Measurements from ENCODE around the gene A3GALT2.

The A3GALT2 gene

DNA sequence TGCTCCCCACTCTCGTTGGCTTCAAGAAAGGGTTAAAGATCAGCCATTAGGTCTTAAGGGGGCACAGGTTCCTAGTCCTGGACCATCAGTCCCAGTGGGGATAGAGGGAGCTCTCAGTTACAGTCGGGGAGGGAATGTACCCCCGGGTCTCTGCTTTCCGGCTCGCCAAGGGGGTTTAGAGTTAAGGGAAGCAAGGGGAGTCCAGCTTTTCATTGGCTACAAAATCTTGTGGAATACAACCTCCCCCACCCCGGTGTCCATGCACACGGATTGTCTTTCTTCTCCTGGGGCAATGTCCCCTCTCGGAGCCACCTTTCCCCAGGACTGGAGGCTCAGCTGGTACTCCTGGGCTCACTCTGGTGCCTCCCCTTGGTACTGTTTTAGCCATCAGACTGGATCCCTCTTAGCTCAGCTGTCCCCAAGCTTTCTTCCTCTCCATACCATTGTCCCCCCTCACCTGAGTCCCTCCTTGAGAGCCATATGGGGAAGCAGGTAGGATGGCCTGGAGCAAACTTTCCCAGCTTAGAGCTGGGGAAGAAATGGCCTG, at the start of gene A3GALT2:
Gene A3GALT2, minus strand, starts transcription at position 480 of the 547 bp plus-strand sequence. Its CDS starts 0 bp downstream, at position 480.
- intact Hi-C loops (cut with DNase I): no loop called here
- no peak for DNase-seq

DNA sequence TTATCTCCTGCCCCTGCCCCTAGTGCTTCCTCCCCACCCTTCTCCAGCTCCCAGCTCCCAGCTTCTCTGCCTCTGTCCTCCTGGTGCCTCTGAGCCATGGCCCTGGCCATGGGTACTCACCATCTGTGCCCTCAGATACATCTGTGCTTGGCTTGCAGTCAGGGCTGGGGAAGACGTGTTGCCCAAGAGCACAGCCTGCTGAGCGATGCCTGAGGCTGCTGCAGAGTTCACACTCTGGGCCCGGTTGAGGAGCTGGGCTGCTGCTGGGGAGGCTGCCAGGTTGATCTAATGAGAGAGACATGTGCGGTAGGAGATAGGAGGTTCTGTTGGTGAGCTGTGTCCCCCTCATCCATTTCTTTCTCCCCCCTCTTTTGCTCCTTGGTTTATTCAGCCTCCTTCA, 49.4 kb upstream of the A3GALT2 start:
- DNase-seq: peak in 15 of 42 donors; percentile 42 to 70 (median 52)
- intact Hi-C loops (cut with DNase I): no loop called here

DNA sequence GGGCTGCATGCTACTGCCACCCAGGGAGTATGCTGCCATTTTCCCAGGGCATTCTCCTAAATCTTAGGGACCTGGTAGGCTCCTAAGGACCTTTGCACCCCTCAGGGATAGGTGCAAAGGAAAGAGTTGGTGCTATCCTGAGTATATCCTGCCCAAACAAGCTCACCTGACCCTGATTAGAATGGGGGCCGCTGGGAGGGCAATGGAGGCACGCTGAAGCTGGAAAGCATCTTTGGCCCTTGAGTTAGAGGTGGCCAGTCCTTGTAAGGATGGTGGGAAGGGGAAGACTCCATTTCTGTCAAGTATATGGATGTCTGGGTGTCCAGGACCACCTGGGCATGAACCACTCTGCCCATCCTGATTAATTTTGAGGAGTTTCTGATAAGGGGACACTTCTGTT, 48.9 kb upstream of the A3GALT2 start:
- intact Hi-C loops (cut with DNase I): loop anchor here (10.0 kb wide), 1 partner anchor 245 kb away; no protein-coding TSS in a partner anchor

DNA sequence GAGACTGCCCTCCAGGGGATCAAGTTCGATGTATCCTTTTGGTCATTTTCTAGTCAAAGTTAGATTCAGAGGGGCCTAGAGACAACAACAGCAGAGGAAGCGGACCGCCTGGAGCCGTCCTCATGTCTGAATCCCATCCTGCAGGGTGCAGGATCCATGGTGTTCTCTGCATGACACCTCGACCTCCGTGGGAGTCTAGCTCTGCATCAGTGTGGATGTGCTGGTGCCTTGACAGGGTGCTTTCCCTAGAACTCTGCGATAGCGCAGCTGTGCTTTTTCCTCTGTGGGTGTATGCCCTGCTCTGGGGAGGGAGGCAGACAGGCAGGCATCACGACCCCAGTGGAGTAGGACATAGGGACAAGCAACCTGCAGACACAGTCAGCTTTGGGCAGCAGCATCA, 48.2 kb upstream of the A3GALT2 start:
- DNase-seq: peak in 16 of 42 donors; percentile 20 to 74 (median 55)
- intact Hi-C loops (cut with DNase I): loop anchor here (10.0 kb wide), 1 partner anchor 244 kb away; no protein-coding TSS in a partner anchor

More for the DNA sequence above, 48.9 kb upstream of the A3GALT2 start:
- DNase-seq: peak in 1 of 42 donors; percentile 30

DNA sequence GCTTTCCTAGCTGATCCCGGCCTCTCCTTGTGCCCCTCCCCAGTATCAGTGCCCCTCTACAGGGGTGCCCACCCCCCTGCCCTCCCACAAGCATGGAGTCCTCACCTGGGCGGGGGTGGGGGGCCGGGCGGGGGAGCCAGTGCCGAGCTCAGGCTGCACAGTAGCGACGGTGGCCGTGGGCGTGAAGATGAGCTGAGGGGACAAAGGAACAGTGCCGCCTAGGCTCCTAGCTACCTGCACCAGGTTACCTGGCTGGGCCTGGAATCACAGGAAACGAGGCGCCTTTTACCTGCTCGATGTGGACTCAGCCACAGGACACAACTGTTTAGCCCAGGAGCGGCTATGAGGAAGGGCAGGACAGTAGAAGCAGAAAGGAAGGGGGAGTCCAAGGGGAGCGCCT, 47.5 kb upstream of the A3GALT2 start:
- DNase-seq: peak in 3 of 42 donors; percentile 43 to 47 (median 43)
- intact Hi-C loops (cut with DNase I): loop anchor here (10.0 kb wide), 1 partner anchor 244 kb away; no protein-coding TSS in a partner anchor

DNA sequence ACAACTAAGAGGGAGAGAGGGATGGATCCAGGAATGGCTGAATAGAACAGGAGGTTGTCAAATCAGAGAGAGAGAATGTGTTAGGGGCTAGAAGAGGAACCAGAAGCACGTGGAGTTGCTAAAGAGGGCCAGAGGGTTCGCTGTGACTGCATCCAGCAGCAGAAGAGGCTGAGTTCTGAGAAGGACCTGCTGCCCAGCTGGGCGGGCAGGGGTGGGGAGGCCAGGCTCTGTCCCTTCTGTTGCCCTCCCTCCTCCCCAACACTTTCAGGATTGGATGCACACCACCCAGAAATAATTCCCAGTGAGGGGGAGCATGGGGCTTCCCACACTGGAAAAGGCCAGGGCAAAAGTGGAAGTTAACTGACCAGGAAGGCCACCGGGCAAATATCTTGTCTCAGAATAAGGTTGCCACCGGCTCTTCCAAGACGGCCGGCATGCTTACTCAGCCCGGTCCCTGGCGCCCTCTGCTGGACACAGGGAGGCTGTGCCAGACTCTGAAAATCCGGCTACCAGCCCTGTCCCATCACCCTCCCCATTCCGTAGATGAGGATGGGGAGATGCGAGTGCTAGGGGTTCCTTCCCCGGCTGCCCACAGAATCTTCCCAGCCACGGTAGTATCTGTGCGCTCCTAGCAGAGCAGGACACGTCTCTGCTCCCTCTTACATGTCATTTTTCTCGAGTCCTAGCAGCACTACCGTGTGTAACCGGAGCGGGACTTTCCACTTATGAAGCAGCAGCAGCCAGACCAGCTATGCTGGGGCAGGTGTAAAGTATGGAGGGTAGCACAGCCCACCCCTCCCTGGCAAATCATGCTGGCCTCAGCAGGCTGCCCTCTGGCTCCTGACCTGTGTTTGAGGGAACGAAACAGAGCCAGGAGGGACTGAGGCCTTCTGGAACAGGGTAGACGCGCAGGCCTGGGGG, 46.8 kb upstream of the A3GALT2 start:
- DNase-seq: peak; percentile 86 to 97 (median 93)
- intact Hi-C loops (cut with DNase I): loop anchor here (2.0 to 10.0 kb wide), 2 partner anchors 73 to 243 kb away; no protein-coding TSS in a partner anchor

DNA sequence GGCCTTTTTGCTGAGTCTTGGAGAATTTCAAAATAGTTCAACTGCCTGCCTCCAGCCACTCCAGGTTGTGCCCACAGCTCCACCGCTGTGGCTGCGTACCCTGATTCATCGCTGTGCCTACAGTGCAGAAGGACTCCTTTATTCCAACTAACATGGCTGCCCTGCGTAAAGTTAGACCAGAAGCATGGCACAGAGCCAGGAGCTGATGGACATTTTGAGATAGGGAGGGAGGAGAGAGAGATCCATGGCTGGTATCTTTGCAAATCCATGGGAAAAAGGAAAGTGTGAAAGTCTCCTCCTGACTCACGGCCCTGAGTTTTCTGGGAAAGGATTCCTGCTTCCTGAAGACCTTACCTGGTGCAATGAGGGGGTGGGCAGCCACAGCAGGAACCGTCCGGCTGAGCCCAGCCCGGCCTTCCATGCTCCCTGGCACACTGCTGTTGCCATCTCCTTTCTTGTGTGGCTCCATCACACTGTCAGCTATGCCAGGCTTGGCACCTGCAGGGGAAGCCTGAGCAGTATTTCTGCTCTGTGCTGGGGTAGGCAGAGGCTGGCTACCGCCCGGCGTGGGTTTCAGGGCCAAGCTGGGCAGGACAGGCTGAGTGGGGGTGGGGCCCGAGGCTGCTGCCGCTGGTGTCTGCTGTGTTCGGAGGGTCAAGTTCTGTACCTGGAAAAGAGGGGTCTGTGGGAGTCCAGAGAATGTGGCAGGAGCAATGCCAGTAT, 46.0 kb upstream of the A3GALT2 start:
- intact Hi-C loops (cut with DNase I): loop anchor here (2.0 to 10.0 kb wide), 2 partner anchors 72 to 242 kb away; no protein-coding TSS in a partner anchor
- DNase-seq: peak in 11 of 42 donors; percentile 37 to 65 (median 45)

DNA sequence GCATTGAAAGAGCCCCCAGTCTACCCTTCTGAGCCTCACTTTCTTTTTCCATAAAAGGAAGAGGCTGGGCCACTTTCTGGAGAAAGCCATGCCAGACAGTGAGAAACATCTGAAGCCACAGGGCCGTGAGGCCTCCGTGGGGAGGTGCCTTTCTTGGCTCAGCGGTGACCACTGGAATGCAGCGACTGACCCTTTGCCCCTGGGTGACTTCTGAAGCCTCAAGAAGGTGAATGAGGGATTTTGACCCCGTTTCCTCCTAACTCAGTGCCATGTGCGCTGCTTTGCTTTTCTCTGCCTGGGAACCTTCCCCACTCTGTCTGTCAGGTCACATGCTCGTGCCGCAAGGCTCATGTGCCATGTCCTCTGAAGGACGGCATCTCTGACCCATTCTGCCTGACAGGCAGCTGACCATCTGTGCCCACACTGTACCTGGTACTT, 44.7 kb upstream of the A3GALT2 start:
- intact Hi-C loops (cut with DNase I): loop anchor here (10.0 kb wide), 1 partner anchor 241 kb away; no protein-coding TSS in a partner anchor
- peak in 11 of 42 donors; percentile 34 to 76 (median 54) for DNase-seq

DNA sequence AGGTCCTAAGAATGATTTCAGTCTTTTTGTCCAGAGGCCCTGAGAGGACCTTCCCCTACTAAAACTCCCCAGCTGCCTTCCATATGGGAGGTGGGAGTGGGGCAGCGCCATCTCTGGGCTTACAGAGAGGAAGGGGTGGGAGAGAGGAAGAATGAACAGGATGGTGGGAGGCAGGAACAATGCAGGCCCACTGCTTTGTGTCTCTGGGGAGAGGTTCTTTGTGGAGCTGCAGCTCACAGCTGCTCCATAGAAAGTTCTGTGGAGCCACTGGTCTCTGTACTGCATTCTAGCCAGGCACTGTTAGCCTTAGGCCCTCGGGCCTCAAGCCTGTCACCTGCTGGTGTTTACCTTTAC, 43.6 kb upstream of the A3GALT2 start:
- intact Hi-C loops (cut with DNase I): loop anchor here (10.0 kb wide), 1 partner anchor 240 kb away; no protein-coding TSS in a partner anchor
- DNase-seq: peak in 2 of 42 donors; percentile 38 to 55

DNA sequence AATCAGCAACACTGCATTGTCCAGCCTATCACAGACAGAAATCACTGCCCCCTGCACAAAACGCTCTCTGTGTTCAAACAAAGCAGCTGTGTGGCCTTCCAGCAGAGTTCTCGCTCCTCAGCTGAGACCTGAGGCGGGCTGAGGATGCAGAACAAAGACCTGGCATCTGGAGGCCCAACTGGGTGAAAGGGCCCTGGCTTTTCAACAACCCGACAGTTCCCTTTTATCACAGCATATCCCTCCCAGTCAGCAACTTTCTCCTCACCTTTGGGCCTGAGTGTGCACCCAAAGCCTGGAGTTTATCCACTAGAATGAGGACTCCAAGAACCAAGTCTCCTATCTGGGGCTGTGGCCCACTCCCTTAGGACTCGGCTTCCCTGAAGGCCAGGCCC, 42.6 kb upstream of the A3GALT2 start:
- peak in 38 of 42 donors; percentile 65 to 90 (median 80) for DNase-seq
- intact Hi-C loops (cut with DNase I): loop anchor here (10.0 kb wide), 1 partner anchor 239 kb away; no protein-coding TSS in a partner anchor

DNA sequence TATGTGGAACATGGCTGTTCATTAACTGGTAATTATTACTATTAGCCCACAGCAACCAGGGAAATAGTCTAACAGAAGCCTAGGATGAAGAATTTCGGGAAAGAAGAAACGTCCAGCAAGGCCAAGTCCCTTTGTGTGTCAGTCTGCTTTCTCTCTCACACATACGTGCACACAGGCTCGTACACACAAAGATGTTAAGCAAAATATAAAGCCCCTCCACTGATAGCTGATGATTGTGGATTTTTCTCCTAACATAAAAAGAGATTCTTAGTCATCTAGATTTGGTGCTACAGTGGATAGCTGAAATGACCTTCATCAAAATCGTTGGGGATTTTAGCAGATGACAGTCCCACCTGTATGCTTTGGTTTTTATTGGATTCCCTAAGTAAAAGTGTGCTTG, 42.1 kb upstream of the A3GALT2 start:
- DNase-seq: no peak

DNA sequence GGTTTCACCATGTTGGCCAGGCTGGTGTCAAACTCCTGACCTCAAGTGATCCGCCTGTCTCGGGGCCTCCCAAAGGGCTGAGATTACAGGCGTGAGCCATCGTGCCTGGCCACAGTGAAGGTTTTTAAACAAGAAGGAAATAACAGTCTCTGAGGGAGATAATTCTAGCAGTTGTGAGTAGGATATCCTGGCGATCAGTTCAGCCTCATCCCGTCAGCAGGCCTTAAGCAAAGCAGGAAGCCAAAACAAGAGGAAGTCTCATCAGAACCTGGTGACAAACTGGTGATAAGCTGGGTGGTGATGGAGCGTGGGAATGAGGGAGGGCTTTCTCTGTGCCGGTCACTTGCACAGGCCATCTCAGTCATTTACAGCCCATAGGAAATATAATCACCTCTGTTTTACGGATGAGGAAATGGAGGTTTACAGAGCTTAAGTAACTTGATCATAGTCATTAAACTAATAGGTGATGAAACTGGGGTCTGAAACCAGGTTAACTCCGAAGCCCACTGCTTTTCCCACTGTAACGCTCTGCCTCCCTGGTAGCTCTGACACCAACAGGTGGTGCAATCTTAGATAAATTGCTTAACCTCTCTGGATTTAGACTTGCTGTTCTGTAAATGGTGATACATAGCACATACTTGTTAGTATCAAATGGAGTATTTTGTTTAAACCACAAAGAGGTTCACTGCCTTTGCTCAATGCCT, 40.8 kb upstream of the A3GALT2 start:
- DNase-seq: peak in 1 of 42 donors; percentile 8
- intact Hi-C loops (cut with DNase I): loop anchor here (10.0 kb wide), 1 partner anchor 237 kb away; no protein-coding TSS in a partner anchor

More for the DNA sequence above, 42.1 kb upstream of the A3GALT2 start:
- intact Hi-C loops (cut with DNase I): loop anchor here (10.0 kb wide), 1 partner anchor 238 kb away; no protein-coding TSS in a partner anchor

DNA sequence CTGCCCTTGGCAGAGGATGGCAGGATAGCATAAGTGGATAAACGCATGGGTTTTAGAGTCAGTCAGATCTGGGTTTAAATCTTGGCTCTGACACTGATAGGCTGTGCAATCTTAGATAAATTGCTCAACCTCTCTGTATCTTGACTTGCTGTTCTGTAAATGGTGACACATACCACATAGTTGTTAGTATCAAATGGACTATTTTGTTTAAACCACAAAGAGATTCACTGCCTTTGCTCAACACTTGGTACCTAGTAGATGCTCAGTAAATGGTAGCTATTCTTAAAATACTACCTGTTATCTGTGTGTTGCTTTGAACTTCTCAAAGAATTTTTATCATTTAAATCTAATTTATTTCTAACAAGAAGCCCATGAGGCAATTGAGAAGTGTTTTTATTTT, 39.5 kb upstream of the A3GALT2 start:
- DNase-seq: no peak
- intact Hi-C loops (cut with DNase I): loop anchor here (10.0 kb wide), 1 partner anchor 236 kb away; no protein-coding TSS in a partner anchor

DNA sequence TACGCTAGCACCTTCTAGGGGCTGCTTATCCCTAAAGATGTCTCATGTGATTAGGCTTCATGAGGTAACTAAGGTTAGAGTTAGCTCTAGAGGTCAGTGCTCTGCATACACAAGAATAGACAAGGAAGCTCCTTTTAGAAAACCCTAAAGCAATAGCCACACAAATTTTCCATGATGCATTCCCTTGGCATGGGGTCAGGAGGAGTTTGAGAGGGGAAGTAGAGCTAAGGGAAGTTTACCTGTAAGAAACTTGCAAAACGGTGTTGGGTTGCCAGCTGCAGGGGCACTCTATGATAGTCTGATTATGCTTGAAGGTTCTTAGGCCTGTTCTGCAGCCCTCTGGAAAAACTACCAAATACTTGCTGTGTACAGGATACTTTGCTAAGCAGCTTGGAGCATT, 39.0 kb upstream of the A3GALT2 start:
- peak in 1 of 42 donors; percentile 2 for DNase-seq
- intact Hi-C loops (cut with DNase I): loop anchor here (10.0 kb wide), 1 partner anchor 235 kb away; no protein-coding TSS in a partner anchor

DNA sequence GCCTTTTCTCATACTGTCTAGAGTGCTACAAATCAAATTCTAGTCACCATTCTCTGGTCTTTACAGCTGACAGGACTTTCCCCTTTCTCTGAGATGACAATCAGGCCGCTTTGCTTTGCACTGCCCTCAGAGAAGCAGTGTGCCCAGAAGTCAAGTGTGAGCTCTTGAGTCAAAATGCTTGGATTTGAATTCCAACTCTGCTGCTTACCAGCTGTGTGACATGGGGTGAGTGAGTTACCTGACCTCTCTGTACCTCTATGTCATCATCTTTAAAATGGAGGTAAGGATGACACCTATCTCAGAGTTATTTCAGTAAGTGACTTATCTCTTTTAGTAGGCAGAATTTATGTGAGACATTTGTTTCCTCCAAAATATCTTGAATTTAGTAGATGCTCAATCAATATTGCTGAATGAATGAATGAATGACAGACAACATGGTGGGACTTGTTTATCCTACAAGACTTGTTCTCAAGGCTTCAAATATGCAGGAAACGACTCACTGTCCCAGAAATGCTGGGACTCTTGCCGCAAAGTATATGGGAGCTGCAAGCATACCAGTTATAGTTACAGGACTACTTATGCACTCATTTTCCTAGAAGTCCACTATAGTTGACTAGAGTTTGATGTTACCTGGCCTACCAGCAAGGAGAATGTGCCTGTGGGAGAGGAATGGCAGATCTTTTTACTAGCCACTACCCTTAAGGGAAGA, 38.1 kb upstream of the A3GALT2 start:
- DNase-seq: no peak
- intact Hi-C loops (cut with DNase I): no loop called here

DNA sequence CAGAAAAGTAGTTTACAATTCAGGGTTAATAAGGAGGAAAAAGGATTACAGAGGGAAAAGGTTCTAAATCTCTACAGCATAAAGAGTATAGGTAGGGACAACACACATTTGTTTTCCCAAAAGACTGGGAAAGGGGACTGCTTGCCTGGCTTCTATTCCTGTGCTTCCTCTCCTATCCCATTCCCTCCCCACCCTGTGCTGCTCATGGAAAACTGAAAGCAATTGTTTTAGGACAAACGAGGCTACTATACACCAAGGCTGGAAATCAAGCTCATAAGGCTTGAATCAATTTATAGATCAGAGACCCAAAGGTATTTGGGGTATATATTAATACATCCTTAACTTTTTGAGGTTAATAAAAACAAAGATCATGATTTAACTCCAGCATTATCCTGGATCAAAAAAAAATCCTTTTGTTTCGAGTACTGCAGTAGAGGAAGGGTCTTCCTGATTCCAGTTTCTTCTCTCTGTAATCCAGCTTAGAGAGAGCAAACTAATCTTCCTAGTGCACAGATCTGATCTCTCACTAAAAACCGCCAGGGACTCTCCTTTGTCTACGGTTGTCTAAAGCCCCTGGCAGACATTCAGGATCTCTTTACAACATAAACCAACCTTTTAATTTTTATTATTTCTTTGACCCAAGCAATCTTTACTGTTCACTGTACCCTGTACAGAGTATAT, 37.4 kb upstream of the A3GALT2 start:
- DNase-seq: peak in 3 of 42 donors; percentile 31 to 63 (median 56)
- intact Hi-C loops (cut with DNase I): no loop called here

DNA sequence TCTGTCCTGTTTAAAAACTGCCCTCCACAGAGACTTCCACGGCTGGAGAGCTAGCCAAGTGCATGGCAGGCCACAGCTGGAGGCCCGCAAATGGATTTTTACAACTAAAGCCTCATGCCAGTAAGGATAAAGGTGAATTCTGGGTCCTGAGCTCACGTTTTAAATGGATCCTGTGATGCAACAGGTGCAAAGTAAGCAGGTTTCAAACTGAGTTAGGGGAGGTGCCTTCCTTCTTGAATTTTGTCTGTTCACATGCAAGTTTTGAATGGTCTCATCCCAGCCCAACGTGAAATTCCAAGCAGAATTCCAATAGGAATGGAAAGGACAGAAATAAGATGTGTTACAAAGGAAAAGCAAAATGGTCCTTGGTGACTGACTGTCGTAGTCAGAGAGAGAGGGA, 36.2 kb upstream of the A3GALT2 start:
- no peak for DNase-seq
- intact Hi-C loops (cut with DNase I): no loop called here

Measured in head of caudate nucleus (tissue), 42 donors.